GM12874 (cell line): ENCODE data around the gene THAP6.

ENCODE experiments used
- TF ChIP-seq, protein P1 (sequence below): IDR thresholded peaks from 2 replicates; pipeline ENCODE4 v1.5.1; 2011; ENCODE audit warnings: low read depth, mild to moderate bottlenecking, control low read depth, low read length, moderate library complexity; ENCODE audit not compliant: insufficient read depth

THAP6 gene

DNA sequence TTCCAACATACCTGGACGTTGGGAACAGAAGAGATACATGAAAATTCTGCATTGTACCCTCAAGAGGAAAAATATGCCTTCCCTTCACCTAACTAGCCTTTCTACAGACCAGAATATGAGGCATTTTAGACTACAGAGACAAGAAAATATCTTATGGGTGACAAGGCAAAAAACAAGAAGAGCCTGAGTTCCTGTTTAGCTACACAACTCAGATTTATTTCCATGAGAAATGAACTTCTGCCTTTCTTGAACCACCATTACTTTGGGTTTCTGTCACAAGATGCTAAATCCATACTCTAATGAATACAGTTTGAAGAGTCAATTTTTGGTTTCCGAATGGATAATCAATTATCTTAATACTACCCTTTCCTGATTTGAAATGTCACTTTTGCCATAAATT is 18.8 kb upstream of the THAP6 start:
- TF ChIP-seq, protein P1, sequence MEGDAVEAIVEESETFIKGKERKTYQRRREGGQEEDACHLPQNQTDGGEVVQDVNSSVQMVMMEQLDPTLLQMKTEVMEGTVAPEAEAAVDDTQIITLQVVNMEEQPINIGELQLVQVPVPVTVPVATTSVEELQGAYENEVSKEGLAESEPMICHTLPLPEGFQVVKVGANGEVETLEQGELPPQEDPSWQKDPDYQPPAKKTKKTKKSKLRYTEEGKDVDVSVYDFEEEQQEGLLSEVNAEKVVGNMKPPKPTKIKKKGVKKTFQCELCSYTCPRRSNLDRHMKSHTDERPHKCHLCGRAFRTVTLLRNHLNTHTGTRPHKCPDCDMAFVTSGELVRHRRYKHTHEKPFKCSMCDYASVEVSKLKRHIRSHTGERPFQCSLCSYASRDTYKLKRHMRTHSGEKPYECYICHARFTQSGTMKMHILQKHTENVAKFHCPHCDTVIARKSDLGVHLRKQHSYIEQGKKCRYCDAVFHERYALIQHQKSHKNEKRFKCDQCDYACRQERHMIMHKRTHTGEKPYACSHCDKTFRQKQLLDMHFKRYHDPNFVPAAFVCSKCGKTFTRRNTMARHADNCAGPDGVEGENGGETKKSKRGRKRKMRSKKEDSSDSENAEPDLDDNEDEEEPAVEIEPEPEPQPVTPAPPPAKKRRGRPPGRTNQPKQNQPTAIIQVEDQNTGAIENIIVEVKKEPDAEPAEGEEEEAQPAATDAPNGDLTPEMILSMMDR = no peak

DNA sequence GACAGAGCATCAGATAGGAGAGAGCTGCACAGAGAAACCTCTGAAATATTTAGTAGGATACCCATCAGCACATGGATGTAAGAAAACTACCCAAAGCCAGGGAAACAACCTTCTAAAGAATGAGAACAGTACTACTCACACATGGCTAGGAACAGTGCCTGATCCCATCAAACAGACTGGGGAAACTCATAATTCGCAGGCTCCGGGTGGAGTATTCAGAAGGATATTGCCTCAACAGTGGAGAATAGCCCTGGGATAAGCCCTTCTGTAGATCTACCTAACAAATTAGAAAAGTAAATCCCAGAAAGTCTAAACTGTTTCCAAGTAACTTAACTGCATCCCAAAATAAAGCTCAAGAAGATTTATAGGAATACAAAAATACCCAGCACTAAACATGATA is 17.9 kb upstream of the THAP6 start:
- TF ChIP-seq, protein P1 = no peak

DNA sequence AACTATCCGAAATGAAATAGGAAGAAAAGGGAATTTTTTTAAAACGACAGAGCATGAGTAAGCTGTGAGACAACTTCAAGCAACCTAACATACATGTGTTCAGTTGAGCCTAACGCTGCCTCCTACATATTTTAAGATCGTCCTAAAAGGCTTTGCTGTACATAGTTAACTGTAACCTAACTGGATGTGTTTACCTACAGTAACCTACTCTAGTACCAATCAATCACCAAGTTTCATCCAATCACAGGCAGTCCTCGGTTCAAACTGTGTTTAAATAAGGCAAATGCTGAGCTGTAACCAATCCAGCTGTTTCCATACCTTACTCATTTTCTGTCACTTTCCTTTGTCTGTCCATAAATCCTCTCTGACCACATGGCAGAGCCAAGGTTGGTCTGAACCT is 17.1 kb upstream of the THAP6 start:
- TF ChIP-seq, protein P1 = no peak

DNA sequence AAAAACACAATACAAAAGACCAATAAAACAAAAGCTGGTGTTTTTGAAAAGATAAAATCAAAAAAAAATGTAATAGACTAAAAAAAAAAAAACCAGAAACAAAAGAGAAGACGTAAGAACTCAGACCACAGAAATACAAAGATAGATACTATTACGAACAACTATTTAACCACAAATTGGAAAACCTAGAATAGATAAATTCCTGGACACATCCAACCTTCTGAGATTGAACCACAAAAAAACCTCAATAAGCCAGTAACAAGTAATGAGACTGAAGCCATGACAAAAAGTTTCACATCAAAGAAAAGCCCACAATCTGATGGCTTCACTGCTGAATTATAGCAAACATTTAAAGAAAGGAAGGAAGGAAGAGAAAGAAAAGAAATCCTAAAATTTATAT is 16.2 kb upstream of the THAP6 start:
- TF ChIP-seq, protein P1 = no peak

DNA sequence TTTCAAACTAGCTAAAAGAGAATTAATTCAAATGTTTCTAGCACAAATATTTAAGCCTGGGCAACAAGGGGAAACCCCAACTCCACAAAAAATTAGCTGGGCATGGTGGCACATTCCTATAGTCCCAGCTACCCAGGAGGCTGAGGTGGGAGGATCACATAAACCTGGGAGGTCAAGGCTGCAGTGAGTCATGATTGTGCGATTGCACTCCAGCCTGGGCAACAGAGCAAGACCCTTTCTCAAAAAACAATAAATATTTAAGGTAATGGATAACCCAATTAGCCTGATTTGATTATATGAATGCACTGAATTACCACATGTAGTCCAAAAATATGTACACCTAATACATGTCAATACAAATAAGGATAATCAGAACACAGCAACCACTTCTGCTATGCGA is 14.4 kb upstream of the THAP6 start:
- TF ChIP-seq, protein P1 = no peak

DNA sequence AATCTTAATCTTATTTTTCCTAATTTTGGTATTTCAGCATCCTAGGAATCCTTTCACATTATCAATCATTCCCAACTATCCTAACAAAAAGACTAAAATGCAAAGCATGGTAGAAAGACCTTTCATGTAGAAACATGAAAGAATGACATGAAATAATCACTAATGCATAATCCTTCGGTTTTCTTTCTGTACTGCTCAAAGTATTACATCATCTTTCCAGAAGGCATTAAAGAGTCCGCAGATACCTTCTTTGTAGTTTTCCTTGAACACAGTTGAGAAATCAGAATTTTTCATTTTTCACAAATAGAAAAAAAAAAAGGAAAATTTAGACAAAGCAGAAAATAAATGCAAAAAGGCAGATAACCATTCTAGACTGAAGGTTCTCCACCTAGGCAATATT is 11.6 kb upstream of the THAP6 start:
- TF ChIP-seq, protein P1 = no peak

DNA sequence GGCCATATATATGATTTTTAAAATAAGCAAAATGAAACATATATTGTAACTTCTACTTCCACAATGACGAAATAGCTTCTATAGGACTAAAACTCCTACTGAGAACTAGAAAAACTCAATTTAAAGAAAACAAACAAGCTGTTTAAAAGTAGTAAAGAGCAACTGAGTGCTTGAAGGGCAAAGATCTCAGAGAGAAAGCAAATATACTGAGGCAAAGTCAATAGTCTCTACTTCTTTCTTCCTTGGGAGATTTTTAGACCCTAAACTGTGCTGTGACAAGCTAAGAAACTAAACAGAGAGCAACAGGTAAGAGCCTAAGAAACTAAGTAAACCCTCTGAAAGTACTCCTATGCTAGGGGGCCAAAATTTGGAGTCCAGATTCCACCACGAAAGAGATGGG is 8.6 kb upstream of the THAP6 start:
- TF ChIP-seq, protein P1 = no peak

DNA sequence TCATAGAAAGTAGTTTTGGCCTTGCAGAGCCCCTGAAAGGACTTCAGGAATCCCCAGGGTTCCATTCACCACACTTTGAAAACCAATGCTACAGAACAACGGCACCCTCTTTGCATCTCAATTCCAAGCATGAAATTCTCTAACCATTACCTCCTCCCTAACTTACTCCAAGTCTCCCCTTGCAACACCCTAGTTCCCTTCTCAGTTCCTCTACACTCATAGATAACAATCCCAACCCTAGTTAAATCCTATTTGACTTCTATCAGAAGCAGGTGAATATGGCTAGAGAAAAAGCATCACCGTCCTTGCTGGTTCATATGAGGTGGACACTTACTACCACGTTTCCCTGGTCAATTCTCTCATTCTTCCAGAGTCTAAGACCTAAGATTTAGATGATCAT is 2.4 kb upstream of the THAP6 start:
- TF ChIP-seq, protein P1 = no peak
